ENCODE measurements around the gene SLC3A2. TPM values are rescaled to one million over a fixed set of nuclear protein-coding genes. Genes with fewer than 3 reads are reported as not detected.

SLC3A2 gene
- total and polyA plus RNA-seq, 2 donors (not counting 1 experiment from before 2014, with no cell fraction given): 91.2 to 441 TPM

DNA sequence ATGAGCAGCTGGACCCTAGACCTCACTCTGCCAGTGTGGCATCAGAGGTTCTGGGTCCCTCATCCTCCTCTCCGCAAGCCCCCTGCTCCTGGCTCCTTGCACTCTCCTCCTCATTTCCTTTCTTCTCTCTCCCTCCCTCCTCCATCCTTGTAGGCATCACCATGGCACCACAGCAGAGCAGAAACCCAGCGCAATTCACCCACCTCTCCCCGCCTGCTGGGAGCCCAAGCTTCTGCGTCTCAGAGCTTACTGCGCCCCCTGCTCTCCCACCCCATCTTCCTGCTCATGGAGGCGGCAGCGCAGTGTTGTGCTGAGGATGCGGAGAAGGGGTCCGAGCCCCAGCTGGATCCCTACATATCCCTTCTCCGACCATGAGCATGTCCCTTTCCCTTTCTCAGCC, 38.8 kb downstream of the SLC3A2 start:
- Histone ChIP-seq H3K4me3 (replicated peaks in 1 of 4; ENCODE audit: control extremely low read depth in 1 of 4, insufficient read depth in 1 of 4, low read depth in 3 of 4, low read length in 4 of 4) (no peak overlapping the region), H3K27me3 (ENCODE audit: control insufficient read depth, insufficient read depth, low read length) (peaks cover 31% of the 10 kb centered on the region), H2AFZ (ENCODE audit: low read length) (no peak overlapping the region), H3K79me2 (ENCODE audit: control insufficient read depth, insufficient read depth, low read length) (no peaks in the 10 kb centered on the region), H4K20me1 (ENCODE audit: control insufficient read depth, extremely low read depth, insufficient read depth, low read length) (no peaks in the 10 kb centered on the region), H3K27ac (ENCODE audit: insufficient read depth, low read length) (no peak overlapping the region), H3K9me3 (ENCODE audit: control insufficient read depth, insufficient read depth, low read depth, low read length) (no peaks in the 10 kb centered on the region), H3K9ac (ENCODE audit: insufficient read depth, low read length) (no peak overlapping the region), H3K36me3 (ENCODE audit: control insufficient read depth, insufficient read depth, low read length) (no peaks in the 10 kb centered on the region), H3K4me1 (ENCODE audit: control insufficient read depth, extremely low read depth, insufficient read depth, low read length) (no peaks in the 10 kb centered on the region), H3K4me2 (ENCODE audit: extremely low read depth, insufficient read depth, low read length) (no peak overlapping the region)
- TF ChIP-seq, protein P1, sequence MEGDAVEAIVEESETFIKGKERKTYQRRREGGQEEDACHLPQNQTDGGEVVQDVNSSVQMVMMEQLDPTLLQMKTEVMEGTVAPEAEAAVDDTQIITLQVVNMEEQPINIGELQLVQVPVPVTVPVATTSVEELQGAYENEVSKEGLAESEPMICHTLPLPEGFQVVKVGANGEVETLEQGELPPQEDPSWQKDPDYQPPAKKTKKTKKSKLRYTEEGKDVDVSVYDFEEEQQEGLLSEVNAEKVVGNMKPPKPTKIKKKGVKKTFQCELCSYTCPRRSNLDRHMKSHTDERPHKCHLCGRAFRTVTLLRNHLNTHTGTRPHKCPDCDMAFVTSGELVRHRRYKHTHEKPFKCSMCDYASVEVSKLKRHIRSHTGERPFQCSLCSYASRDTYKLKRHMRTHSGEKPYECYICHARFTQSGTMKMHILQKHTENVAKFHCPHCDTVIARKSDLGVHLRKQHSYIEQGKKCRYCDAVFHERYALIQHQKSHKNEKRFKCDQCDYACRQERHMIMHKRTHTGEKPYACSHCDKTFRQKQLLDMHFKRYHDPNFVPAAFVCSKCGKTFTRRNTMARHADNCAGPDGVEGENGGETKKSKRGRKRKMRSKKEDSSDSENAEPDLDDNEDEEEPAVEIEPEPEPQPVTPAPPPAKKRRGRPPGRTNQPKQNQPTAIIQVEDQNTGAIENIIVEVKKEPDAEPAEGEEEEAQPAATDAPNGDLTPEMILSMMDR (conservative IDR thresholded peaks at IDR 0.05 in 1 of 2, IDR thresholded peaks at IDR 0.05 in 1 of 2; ENCODE audit: low read depth in 1 of 2, low read length in 2 of 2): no peak
- DNase-seq (ENCODE audit: low read depth in 2 of 2): no peak

DNA sequence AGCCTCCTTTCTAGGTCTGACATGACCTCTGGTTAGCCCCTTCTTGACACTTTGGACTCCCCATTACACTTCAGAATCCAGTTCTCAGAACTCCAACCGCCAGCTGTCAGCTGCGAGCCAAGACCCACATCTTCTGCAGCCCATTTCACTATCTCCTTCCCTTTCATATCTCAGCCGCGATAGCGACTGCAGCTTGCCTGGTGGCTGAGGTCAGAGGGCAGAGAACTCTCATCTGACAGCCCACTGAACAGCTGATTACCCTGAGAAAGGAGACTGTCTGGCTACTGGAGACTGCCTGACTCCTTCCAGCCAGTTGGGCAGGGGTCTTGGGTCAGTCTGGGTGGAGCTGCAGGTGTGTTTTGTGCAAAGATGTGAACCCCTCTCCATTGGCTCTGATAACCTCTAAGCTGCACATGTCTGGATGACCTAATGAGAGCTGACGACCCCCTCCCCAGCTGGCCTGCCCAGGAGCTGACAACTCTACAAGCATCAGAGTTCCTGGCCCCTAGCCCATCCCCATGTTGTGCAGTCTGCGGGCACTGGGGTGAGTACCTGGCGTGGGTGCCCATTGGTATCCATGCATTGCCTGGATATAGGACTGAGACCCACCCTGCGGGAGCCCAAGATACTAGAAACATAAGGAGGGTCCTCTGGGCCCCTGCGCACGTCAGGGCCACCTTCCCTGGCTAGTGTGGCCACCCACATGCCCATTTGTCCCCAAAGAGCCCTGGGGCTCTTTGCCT, 39.4 kb downstream of the SLC3A2 start:
- H3K27ac ChIP-seq (ENCODE audit: insufficient read depth, low read length): no peak overlapping the region
- H2AFZ ChIP-seq (ENCODE audit: low read length): no peak overlapping the region
- no peak overlapping the region for H3K4me2 ChIP-seq (ENCODE audit: extremely low read depth, insufficient read depth, low read length)
- no peaks in the 10 kb centered on the region for H3K36me3 ChIP-seq (ENCODE audit: control insufficient read depth, insufficient read depth, low read length)
- TF ChIP-seq, protein P1 (conservative IDR thresholded peaks at IDR 0.05 in 1 of 2, IDR thresholded peaks at IDR 0.05 in 1 of 2; ENCODE audit: low read depth in 1 of 2, low read length in 2 of 2): no peak
- TF ChIP-seq EZH2 (IDR thresholded peaks at IDR 0.05; ENCODE audit: low read length, missing control alignments): no peak
- no peaks in the 10 kb centered on the region for H3K9me3 ChIP-seq (ENCODE audit: control insufficient read depth, insufficient read depth, low read depth, low read length)
- no peak overlapping the region for H3K9ac ChIP-seq (ENCODE audit: insufficient read depth, low read length)
- H3K4me1 ChIP-seq (ENCODE audit: control insufficient read depth, extremely low read depth, insufficient read depth, low read length): no peaks in the 10 kb centered on the region
- DNase-seq (ENCODE audit: low read depth in 2 of 2): no peak
- H3K27me3 ChIP-seq (ENCODE audit: control insufficient read depth, insufficient read depth, low read length): peaks cover 31% of the 10 kb centered on the region
- H3K79me2 ChIP-seq (ENCODE audit: control insufficient read depth, insufficient read depth, low read length): no peaks in the 10 kb centered on the region
- no peaks in the 10 kb centered on the region for H4K20me1 ChIP-seq (ENCODE audit: control insufficient read depth, extremely low read depth, insufficient read depth, low read length)
- no peak overlapping the region for H3K4me3 ChIP-seq (replicated peaks in 1 of 4; ENCODE audit: control extremely low read depth in 1 of 4, insufficient read depth in 1 of 4, low read depth in 3 of 4, low read length in 4 of 4)

DNA sequence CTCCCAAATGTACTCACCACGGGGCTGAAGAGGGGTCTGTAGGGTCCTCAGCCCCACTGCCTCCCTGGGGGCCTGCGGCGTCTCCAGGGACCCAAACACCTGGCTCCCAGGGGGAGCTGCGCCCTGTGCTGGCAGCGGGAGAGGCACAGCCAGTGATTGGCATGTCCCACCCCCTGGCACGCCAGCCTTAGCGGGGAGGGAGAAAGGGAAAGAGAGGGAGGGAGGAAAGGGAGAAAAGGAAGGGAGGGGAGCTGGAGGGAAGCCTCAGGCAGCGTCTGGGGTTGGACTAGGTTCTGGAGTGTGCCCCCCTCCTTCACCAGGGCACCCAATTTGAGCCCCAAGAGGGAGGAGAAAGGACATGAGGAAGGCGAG, 40.5 kb downstream of the SLC3A2 start, which contains the start of gene CHRM1:
Gene CHRM1, minus strand, starts transcription at position 163 of the 372 bp plus-strand sequence. CDS start 10,263 bp downstream, outside the sequence.
- Histone ChIP-seq H3K27me3 (ENCODE audit: control insufficient read depth, insufficient read depth, low read length) (peaks cover 40% of the 10 kb centered on the region), H3K4me2 (ENCODE audit: extremely low read depth, insufficient read depth, low read length) (no peak within 1 kb of the TSS)

More for the DNA sequence above, 40.5 kb downstream of the SLC3A2 start, which contains the start of gene CHRM1:
- H3K36me3 ChIP-seq (ENCODE audit: control insufficient read depth, insufficient read depth, low read length): no peaks in the 10 kb centered on the region
- no peak within 1 kb of the TSS for H3K4me3 ChIP-seq (replicated peaks in 1 of 4; ENCODE audit: control extremely low read depth in 1 of 4, insufficient read depth in 1 of 4, low read depth in 3 of 4, low read length in 4 of 4)
- no peaks in the 10 kb centered on the region for H4K20me1 ChIP-seq (ENCODE audit: control insufficient read depth, extremely low read depth, insufficient read depth, low read length)
- no peak within 1 kb of the TSS for H3K27ac ChIP-seq (ENCODE audit: insufficient read depth, low read length)
- no peak within 1 kb of the TSS for H2AFZ ChIP-seq (ENCODE audit: low read length)
- H3K9ac ChIP-seq (ENCODE audit: insufficient read depth, low read length): no peak within 1 kb of the TSS
- TF ChIP-seq, protein P1 (conservative IDR thresholded peaks at IDR 0.05 in 1 of 2, IDR thresholded peaks at IDR 0.05 in 1 of 2; ENCODE audit: low read depth in 1 of 2, low read length in 2 of 2): no peak
- TF ChIP-seq EZH2 (IDR thresholded peaks at IDR 0.05; ENCODE audit: low read length, missing control alignments): no peak
- no peaks in the 10 kb centered on the region for H3K79me2 ChIP-seq (ENCODE audit: control insufficient read depth, insufficient read depth, low read length)
- H3K4me1 ChIP-seq (ENCODE audit: control insufficient read depth, extremely low read depth, insufficient read depth, low read length): peaks cover 3% of the 10 kb centered on the region
- no peak for DNase-seq (ENCODE audit: low read depth in 2 of 2)
- no peaks in the 10 kb centered on the region for H3K9me3 ChIP-seq (ENCODE audit: control insufficient read depth, insufficient read depth, low read depth, low read length)

Data from fibroblast of lung (primary cell).